Nephron (organoid): ENCODE data around the gene HHLA2.

Experiments
- H3K27ac Mint-ChIP-seq, 3 experiments: 2 replicates each; pipeline ENCODE4 v1.8.0; 2020; ENCODE audit warnings: mixed read lengths in 3 of 3, mild to moderate bottlenecking in 2 of 3, moderate library complexity in 1 of 3
- H3K27me3 Mint-ChIP-seq: 2 replicates; pipeline ENCODE4 v1.8.0; 2021; ENCODE audit warnings: low read depth, mild to moderate bottlenecking, moderate library complexity, mixed read lengths
- H3K36me3 Mint-ChIP-seq: 2 replicates; pipeline ENCODE4 v1.8.0; 2020; ENCODE audit warnings: low read depth, mixed read lengths
- H3K4me1 Mint-ChIP-seq: 2 replicates; pipeline ENCODE4 v1.8.0; 2020; ENCODE audit warnings: mixed read lengths
- H3K4me3 Mint-ChIP-seq, 3 experiments: 2 replicates each; pipeline ENCODE4 v1.8.0; 2020; ENCODE audit warnings: mild to moderate bottlenecking in 3 of 3, mixed read lengths in 3 of 3, moderate library complexity in 2 of 3
- H3K9me3 Mint-ChIP-seq: 2 replicates; pipeline ENCODE4 v1.8.0; 2020; ENCODE audit warnings: mixed read lengths
- CTCF ChIP-seq, 3 experiments: fragments of 200-600 bp; sonication (generic); IDR thresholded peaks; one replicate each; pipeline ENCODE4 v1.5.0; 2021; ENCODE audit warnings: antibody characterized with exemption in 3 of 3; ENCODE audit not compliant: unreplicated experiment in 3 of 3

Gene HHLA2

GRCh38 chr3:108408883-108409799 lies 112.8 kb downstream of the HHLA2 start:
- H3K27ac Mint-ChIP-seq = no peak overlapping the region
- H3K4me1 Mint-ChIP-seq = peaks cover 12% of the 10 kb centered on the region
- H3K9me3 Mint-ChIP-seq = peaks cover 5% of the 10 kb centered on the region
- H3K27me3 Mint-ChIP-seq = no peaks in the 10 kb centered on the region
- peaks cover 3% of the 10 kb centered on the region for H3K36me3 Mint-ChIP-seq
- TF ChIP-seq CTCF (IDR thresholded peaks at IDR 0.05; ENCODE audit: unreplicated experiment in 3 of 3) = no peak
- no peak overlapping the region for H3K4me3 Mint-ChIP-seq

DNA sequence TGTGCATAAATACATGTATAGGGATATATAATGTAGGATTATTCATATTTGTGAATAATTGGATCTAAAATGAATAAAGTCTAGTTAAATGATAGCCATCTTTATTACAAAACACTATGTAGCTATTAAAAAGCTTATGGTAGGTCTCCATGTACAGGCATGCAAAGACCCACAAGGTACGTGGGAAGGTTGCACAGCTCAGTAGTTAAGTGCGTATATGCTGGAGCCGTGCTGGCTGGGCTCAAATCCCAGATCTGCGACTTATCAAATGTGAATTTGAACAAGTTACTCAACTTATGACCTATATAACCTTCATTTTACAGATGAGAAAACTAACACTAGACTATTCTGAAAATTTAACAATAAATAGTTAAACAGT lies 113.4 kb downstream of the HHLA2 start:
- no peak overlapping the region for H3K27ac Mint-ChIP-seq
- TF ChIP-seq CTCF (IDR thresholded peaks at IDR 0.05; ENCODE audit: unreplicated experiment in 3 of 3) = no peak
- H3K4me1 Mint-ChIP-seq = peaks cover 6% of the 10 kb centered on the region
- no peak overlapping the region for H3K4me3 Mint-ChIP-seq
- peaks cover 3% of the 10 kb centered on the region for H3K36me3 Mint-ChIP-seq
- H3K27me3 Mint-ChIP-seq = no peaks in the 10 kb centered on the region
- peaks cover 5% of the 10 kb centered on the region for H3K9me3 Mint-ChIP-seq

DNA sequence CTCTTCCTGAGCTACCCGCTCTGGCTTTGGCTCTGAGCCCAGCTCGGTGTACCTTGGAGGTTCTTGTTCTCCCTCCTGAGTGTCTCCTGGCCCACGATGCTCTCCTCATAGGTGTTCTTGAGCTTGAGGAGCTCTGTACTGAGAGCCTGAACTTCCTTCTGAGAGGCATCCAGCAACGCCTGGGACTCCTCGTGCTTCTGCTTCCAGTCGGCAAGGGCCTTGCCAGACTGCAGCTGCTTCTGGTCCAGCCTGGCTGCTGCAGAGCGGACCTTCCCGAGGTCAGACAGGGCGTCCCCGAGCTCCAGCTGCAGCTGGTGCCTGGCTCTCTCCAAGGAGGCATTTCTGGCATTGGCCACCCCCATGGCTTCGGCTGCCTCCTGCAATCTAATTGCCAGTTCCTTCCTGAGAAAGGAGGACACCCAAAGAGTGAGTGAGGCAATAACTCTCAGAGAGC lies 114.2 kb downstream of the HHLA2 start:
- no peak overlapping the region for H3K27ac Mint-ChIP-seq
- H3K36me3 Mint-ChIP-seq = peaks cover 3% of the 10 kb centered on the region
- H3K4me1 Mint-ChIP-seq = peaks cover 4% of the 10 kb centered on the region
- TF ChIP-seq CTCF (IDR thresholded peaks at IDR 0.05; ENCODE audit: unreplicated experiment in 3 of 3) = no peak
- H3K27me3 Mint-ChIP-seq = no peaks in the 10 kb centered on the region
- no peak overlapping the region for H3K4me3 Mint-ChIP-seq
- peaks cover 5% of the 10 kb centered on the region for H3K9me3 Mint-ChIP-seq

GRCh38 chr3:108412121-108412750 lies 115.9 kb downstream of the HHLA2 start:
- H3K9me3 Mint-ChIP-seq = peaks cover 5% of the 10 kb centered on the region
- H3K27ac Mint-ChIP-seq = no peak overlapping the region
- peaks cover 3% of the 10 kb centered on the region for H3K36me3 Mint-ChIP-seq
- TF ChIP-seq CTCF (IDR thresholded peaks at IDR 0.05; ENCODE audit: unreplicated experiment in 3 of 3) = no peak
- H3K4me3 Mint-ChIP-seq = no peak overlapping the region
- H3K27me3 Mint-ChIP-seq = no peaks in the 10 kb centered on the region
- H3K4me1 Mint-ChIP-seq = peaks cover 5% of the 10 kb centered on the region

- H3K27ac Mint-ChIP-seq = no peak overlapping the region
- H3K27me3 Mint-ChIP-seq = no peaks in the 10 kb centered on the region
- peaks cover 5% of the 10 kb centered on the region for H3K9me3 Mint-ChIP-seq
- peaks cover 3% of the 10 kb centered on the region for H3K36me3 Mint-ChIP-seq
- peaks cover 5% of the 10 kb centered on the region for H3K4me1 Mint-ChIP-seq
- TF ChIP-seq CTCF (IDR thresholded peaks at IDR 0.05; ENCODE audit: unreplicated experiment in 3 of 3) = no peak
- H3K4me3 Mint-ChIP-seq = no peak overlapping the region
Observed at GRCh38 chr3:108414007-108414406, 117.7 kb downstream of the HHLA2 start.
